Skeletal muscle cell (primary cell): ENCODE results near the gene TMEM131L.
A peak's percentile ranks its signal among the peaks of the same experiment; 100 is the strongest.
"Not testable (repeated sequence)": the region's sequence is repeated elsewhere in the genome, so short reads cannot be mapped to it uniquely, and the experiment has no call there.

Experiments used
- DNase-seq: peaks from one replicate; pipeline ENCODE4 v3.0.0-alpha.2; 2010; ENCODE audit warnings: low read depth
- H3K4me3 ChIP-seq: 2 replicates; pipeline ENCODE4 v1.5.1; 2011; ENCODE audit warnings: low read depth, mild to moderate bottlenecking, control low read depth, low read length, moderate library complexity

Gene TMEM131L

DNA sequence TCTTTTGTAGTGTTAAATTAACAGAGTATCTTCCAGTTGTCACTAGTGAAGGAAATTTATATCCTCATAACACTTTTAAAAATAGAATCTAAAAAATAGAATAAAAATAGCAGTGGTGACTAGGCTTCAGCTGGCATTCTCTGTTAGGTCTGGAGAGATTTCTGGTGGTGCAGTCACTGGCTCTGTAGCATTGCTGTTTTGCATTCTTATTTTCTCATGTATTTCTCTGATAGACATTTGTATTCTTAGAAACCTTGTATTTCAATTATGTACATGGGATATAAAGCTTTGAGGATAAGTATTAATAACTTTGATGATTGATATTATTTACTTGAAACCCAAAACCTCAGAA is 87.6 kb downstream of the TMEM131L start:
- no peak for DNase-seq
- no peak overlapping the region for H3K4me3 ChIP-seq

DNA sequence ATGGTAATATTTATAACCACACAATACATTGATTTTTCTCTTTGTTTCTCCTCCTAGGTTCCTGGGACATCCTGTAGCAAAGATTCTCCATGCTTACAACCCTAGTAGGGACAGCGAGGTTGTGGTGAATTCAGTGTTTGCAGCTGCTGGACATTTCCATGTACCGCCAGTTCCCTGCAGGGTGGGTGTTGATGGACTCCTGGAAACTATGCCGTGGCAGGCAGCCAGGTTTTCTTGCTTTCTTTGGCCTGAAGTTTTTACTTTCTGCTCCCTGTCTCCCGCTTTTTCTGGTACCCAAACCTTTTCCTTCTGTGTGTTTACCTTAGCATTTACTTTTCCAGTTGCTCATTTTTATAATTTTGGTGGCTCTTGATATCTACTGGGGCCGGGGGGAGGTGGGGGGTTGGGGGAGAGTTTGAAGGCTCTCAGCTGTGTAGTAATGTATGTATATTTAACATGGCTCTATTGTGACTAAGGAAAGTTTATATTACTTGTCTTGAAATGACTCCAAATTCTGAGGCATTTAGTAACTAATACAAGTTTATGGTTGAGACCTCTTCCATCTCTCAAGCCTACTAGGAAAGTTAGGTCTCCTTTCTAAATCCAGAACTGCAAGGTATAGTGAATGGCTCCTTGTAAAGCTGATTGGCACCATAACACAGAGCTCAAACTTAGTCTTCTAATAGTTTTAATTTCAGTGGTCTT is 89.7 kb downstream of the TMEM131L start:
- H3K4me3 ChIP-seq = peak overlapping the region; percentile 8
- peak; percentile 70 for DNase-seq

- no peak overlapping the region for H3K4me3 ChIP-seq
- no peak for DNase-seq
Measured at GRCh38 chr4:153556435-153556815, 90.3 kb downstream of the TMEM131L start.

- DNase-seq = no peak
- H3K4me3 ChIP-seq = no peak overlapping the region
Measured at GRCh38 chr4:153560908-153561307, 94.7 kb downstream of the TMEM131L start.

GRCh38 chr4:153564630-153565525 is 98.7 kb downstream of the TMEM131L start:
- no peak overlapping the region for H3K4me3 ChIP-seq
- no peak for DNase-seq

DNA sequence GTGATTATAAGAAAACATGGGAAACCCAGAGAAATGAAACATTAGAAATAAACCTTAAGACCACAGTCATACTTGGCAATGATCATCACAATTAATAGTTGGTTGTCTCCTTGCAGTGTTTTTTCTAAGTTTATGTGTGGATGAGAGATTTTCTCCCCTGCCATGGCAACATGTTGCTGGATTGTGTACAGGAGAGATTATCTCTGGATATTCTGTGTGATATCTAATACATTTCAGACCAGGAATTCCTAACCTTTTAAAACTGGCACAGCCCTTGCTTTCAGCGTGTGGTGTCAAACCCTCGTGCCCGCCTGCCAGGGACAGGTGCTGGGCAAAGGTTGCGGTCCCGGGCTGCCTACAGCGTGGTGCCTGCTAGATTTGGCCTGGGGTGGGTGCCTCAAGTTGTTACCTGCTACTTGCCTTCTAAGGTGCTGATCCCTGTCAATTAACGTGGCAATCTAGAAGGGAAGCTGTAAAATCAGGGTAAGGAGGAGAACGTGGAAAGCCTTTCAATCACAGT is 100.5 kb downstream of the TMEM131L start:
- DNase-seq = no peak
- H3K4me3 ChIP-seq = no peak overlapping the region

DNA sequence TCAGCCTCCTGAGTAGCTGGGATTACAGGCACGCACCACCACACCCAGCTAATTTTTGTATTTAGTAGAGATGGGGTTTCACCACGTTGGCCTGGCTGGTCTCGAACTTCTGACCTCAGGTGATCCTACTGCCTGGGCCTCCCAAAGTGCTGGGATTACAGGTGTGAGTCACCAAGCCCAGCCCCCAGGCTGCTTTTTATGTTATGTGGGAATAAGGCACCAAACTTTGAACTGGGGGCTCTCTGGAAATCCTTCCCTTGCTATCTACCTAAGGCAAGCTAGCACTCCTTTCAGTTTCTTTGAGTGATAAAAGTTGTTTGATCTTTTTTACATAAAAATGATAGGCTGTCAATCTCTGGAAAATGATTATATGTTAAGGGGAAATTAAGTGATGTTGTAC is 101.5 kb downstream of the TMEM131L start:
- not testable (repeated sequence) for DNase-seq, H3K4me3 ChIP-seq

GRCh38 chr4:153570228-153570973 is 104.2 kb downstream of the TMEM131L start:
- DNase-seq = no peak
- no peak overlapping the region for H3K4me3 ChIP-seq

- DNase-seq = no peak
- H3K4me3 ChIP-seq = no peak overlapping the region
Measured at GRCh38 chr4:153571006-153571545, 104.9 kb downstream of the TMEM131L start.

DNA sequence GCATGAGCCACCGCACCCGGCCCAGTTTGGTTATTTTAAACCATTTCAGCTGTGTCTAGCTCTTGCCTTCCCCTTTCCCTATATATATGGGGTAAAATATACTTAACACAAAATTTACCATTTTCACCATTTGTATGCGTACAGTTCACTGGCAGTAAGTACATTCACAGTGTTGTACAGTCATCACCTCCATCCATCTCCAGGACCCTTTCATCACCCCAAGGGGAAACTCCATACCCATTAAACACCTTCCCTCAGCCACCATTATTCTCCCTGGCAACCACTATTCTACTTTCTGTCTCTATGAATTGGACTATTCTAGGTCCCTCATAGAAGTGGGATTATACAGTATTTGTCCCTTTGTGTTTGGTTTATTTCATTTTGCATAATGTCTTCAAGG is 106.4 kb downstream of the TMEM131L start:
- DNase-seq = no peak
- H3K4me3 ChIP-seq = no peak overlapping the region

- no peak overlapping the region for H3K4me3 ChIP-seq
- no peak for DNase-seq
Measured at GRCh38 chr4:153573221-153573620, 107.1 kb downstream of the TMEM131L start.

- H3K4me3 ChIP-seq = no peak overlapping the region
- DNase-seq = peak; percentile 61
Measured at GRCh38 chr4:153573881-153574802, 108.0 kb downstream of the TMEM131L start.

GRCh38 chr4:153576443-153576774 is 110.2 kb downstream of the TMEM131L start:
- H3K4me3 ChIP-seq = no peak overlapping the region
- no peak for DNase-seq

GRCh38 chr4:153577053-153577452 is 110.9 kb downstream of the TMEM131L start:
- no peak for DNase-seq
- H3K4me3 ChIP-seq = no peak overlapping the region

DNA sequence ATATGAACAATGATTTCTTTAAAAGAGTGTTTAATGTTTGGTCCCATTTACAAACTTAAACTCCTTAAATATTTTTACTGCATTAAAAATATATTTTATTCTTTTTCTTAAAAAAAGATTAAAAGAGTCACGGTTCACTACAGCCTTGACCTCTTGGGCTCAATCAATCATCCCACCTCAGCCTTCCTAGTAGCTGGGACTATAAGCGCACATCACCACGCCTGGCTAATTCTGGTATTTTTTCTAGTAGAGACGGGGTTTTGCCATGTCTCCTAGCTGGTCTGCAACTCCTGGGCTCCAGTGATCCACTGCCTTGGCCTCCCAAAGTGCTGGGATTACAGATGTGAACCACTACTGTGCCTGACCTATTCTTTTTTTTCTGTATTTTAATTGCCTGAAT is 113.2 kb downstream of the TMEM131L start:
- no peak for DNase-seq
- no peak overlapping the region for H3K4me3 ChIP-seq

DNA sequence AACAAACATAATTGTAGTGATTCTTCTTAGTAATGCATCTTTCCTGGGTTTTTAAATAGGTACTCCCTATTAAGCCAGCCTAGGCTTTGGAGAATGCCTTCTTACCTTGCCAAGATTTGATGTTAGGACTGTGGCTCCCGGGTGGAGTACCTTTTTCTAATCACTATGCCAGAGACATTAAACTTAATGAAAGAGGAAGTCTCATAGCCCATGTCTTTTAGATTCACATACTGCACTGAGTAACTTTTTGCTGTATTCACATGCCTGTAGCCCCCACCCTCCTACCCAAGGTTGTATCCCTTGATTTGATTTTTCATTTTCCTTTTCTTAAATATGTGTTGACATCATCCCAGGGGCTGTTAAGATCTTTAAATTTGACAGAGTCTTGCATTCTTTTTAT is 113.7 kb downstream of the TMEM131L start:
- no peak overlapping the region for H3K4me3 ChIP-seq
- no peak for DNase-seq

DNA sequence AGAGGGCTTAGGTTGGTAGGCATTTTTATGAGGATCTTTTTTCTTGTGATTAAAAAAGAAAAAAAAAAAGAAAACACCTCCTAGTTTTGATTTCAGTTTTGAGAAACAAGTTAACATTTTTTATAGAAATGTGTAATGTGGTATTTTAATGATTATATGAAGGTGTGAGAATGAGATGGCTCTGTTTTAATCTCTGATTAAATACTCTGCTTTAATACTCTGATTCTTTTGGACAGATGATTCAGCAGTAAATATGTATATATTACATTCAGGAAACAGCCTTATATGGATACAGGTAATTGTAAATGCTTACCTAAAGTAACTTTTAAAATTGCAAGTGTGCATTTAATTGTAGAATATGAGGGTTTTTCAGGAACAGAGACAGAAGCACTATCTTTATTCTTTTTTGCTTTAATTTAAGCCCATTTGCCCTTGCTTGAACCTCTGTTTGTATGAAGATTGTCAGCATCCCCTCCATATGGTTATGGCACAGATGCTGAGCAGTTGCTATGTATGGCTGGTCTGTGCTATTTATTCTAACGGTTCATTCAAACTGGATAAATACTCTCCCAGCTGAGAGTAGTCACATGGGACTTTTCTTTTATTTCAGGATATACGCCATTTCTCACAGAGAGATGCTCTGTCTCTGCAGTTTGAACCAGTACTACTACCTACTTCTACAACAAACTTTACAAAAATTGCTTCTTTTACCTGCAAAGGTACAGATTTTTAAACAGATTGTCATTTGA is 117.0 kb downstream of the TMEM131L start:
- no peak overlapping the region for H3K4me3 ChIP-seq
- no peak for DNase-seq

DNA sequence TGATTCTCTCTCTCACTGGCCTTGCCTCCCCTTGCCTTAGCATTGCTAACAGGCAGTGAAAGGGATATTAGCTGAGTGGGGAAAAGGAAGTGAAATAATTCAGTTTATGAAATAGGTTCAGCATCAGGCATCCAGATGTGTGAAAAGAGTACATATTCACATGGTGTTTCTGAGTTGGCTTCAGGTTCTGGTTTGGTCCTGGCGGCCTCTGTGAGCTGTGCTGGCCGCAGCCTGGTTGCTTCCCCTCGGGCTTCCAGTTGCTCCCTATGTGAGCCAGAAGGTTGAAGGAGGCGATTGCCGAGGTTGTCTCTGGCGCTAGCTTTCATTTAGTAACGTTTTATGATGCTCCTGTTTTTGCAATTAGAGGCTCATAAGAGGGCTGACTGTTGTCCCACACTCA is 118.9 kb downstream of the TMEM131L start:
- no peak overlapping the region for H3K4me3 ChIP-seq
- DNase-seq = no peak
